ENCODE data around the gene UQCRC2. TPM values are rescaled to one million over a fixed set of nuclear protein-coding genes. Genes with fewer than 3 reads are reported as not detected.

The UQCRC2 gene
- total and polyA plus RNA-seq, 2 donors (not counting 1 experiment from before 2014, with no cell fraction given): 84.3 to 150 TPM

DNA sequence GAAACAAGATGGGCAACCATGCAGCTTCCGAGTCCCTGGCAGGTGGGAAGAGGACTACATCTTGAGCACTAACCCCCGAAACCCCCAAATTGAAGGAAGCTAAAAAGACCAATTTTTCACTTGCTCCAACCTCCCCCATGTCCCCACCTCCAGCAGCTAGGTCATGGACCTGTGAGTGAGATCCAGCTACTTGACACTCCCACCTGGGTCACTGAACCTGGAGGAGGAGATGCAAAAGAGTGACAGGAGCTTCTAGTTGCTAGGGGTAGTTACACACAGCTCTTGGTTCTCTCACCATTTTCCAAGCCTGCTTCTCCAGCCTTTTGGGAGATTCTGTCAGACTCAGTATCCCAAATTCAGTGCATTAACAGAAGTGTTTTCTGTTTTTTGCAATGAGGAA is 36.6 kb downstream of the UQCRC2 start:
- Mint-ChIP-seq H3K4me3 (no peak overlapping the region), H3K27me3 (no peaks in the 10 kb centered on the region), H3K4me1 (no peaks in the 10 kb centered on the region), H3K27ac (no peak overlapping the region), H3K9me3 (ENCODE audit: insufficient read depth) (no peaks in the 10 kb centered on the region)
- Histone ChIP-seq H3K9me3 (ENCODE audit: control extremely low read depth in 1 of 3, control insufficient read depth in 2 of 3, insufficient read depth in 1 of 3, low read length in 2 of 3) (peaks cover 0 to under 1% (median 0%) of the 10 kb centered on the region in 3 donors), H2AFZ (ENCODE audit: insufficient read depth, low read depth, low read length, poor library complexity, severe bottlenecking) (no peak overlapping the region), H3K27me3 (replicated peaks in 1 of 4; ENCODE audit: control extremely low read depth in 1 of 4, control insufficient read depth in 3 of 4, insufficient read depth in 4 of 4, low read length in 3 of 4) (no peaks in the 10 kb centered on the region), H3K79me2 (ENCODE audit: control insufficient read depth, insufficient read depth, low read length) (no peaks in the 10 kb centered on the region), H4K20me1 (ENCODE audit: control insufficient read depth, insufficient read depth, low read length, poor library complexity, severe bottlenecking) (no peaks in the 10 kb centered on the region), H3K4me3 (ENCODE audit: control extremely low read depth in 1 of 5, extremely low read depth in 1 of 5, insufficient read depth in 1 of 5, low read depth in 2 of 5, low read length in 4 of 5) (no peak overlapping the region), H3K36me3 (replicated peaks in 1 of 2; ENCODE audit: control extremely low read depth in 1 of 2, control insufficient read depth in 1 of 2, extremely low read depth in 1 of 2, insufficient read depth in 2 of 2, low read length in 1 of 2) (peaks cover 0 to 3% of the 10 kb centered on the region in 2 experiments), H3K4me2 (replicated peaks; ENCODE audit: low read depth, low read length, poor library complexity, severe bottlenecking) (no peak overlapping the region), H3K9ac (ENCODE audit: low read length) (no peak overlapping the region), H3K27ac (ENCODE audit: low read length in 2 of 2) (no peak overlapping the region), H3K4me1 (ENCODE audit: control insufficient read depth in 2 of 2, insufficient read depth in 2 of 2, low read length in 2 of 2) (no peaks in the 10 kb centered on the region)
- 100% methylated on average over 1 of the region's 2 CpGs for WGBS (ENCODE audit: insufficient coverage)
- intact Hi-C loops (cut with micrococcal nuclease): no loop called here
- CTCF ChIA-PET: interaction anchor here (1.2 to 2.5 kb wide), 3 partner anchors 12 to 88 kb away, joined by 3 to 14 read pairs (median 10); no protein-coding TSS in a partner anchor
- POLR2A ChIA-PET: no interaction called here
- no peak for DNase-seq
- no peak for ATAC-seq (ENCODE audit: low read depth)
- TF ChIP-seq, protein P1, sequence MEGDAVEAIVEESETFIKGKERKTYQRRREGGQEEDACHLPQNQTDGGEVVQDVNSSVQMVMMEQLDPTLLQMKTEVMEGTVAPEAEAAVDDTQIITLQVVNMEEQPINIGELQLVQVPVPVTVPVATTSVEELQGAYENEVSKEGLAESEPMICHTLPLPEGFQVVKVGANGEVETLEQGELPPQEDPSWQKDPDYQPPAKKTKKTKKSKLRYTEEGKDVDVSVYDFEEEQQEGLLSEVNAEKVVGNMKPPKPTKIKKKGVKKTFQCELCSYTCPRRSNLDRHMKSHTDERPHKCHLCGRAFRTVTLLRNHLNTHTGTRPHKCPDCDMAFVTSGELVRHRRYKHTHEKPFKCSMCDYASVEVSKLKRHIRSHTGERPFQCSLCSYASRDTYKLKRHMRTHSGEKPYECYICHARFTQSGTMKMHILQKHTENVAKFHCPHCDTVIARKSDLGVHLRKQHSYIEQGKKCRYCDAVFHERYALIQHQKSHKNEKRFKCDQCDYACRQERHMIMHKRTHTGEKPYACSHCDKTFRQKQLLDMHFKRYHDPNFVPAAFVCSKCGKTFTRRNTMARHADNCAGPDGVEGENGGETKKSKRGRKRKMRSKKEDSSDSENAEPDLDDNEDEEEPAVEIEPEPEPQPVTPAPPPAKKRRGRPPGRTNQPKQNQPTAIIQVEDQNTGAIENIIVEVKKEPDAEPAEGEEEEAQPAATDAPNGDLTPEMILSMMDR (IDR thresholded peaks at IDR 0.05): no peak
- TF ChIP-seq EZH2 (IDR thresholded peaks at IDR 0.05; ENCODE audit: borderline replicate concordance, insufficient read depth, low read depth, low read length, poor library complexity, severe bottlenecking): no peak

DNA sequence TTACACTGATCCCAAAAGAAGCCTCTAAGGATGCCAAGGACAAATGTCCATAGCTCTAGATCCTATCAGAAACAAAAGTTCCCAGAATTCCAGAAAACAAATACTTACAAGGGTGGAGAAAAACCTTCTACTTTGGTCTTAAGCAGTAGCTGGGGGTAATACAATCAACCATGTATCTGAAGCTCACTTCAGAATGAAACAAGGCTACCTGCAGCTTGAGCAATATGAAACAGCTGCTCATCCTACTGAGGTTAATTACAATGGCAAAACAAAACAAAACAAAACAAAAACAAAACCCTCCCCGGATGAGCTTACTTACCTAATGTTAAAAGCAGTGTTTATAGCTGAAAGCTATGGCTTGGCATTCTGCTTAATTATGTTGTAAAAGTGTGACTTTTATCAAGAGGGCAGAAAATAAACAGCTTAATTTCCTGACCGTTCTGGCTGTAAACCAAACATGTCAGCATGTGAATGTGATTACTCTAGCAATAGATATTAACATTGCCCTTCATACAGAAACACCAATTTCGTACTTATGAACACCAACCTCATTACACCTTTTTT is 37.3 kb downstream of the UQCRC2 start:
- Histone ChIP-seq H3K4me3 (ENCODE audit: control extremely low read depth in 1 of 5, extremely low read depth in 1 of 5, insufficient read depth in 1 of 5, low read depth in 2 of 5, low read length in 4 of 5) (no peak overlapping the region), H3K27ac (ENCODE audit: low read length in 2 of 2) (no peak overlapping the region), H3K79me2 (ENCODE audit: control insufficient read depth, insufficient read depth, low read length) (no peaks in the 10 kb centered on the region), H3K36me3 (replicated peaks in 1 of 2; ENCODE audit: control extremely low read depth in 1 of 2, control insufficient read depth in 1 of 2, extremely low read depth in 1 of 2, insufficient read depth in 2 of 2, low read length in 1 of 2) (no peaks in the 10 kb centered on the region), H3K27me3 (replicated peaks in 1 of 4; ENCODE audit: control extremely low read depth in 1 of 4, control insufficient read depth in 3 of 4, insufficient read depth in 4 of 4, low read length in 3 of 4) (no peaks in the 10 kb centered on the region), H3K9ac (ENCODE audit: low read length) (no peak overlapping the region), H2AFZ (ENCODE audit: insufficient read depth, low read depth, low read length, poor library complexity, severe bottlenecking) (no peak overlapping the region), H3K4me1 (ENCODE audit: control insufficient read depth in 2 of 2, insufficient read depth in 2 of 2, low read length in 2 of 2) (no peaks in the 10 kb centered on the region), H4K20me1 (ENCODE audit: control insufficient read depth, insufficient read depth, low read length, poor library complexity, severe bottlenecking) (no peaks in the 10 kb centered on the region), H3K4me2 (replicated peaks; ENCODE audit: low read depth, low read length, poor library complexity, severe bottlenecking) (no peak overlapping the region), H3K9me3 (ENCODE audit: control extremely low read depth in 1 of 3, control insufficient read depth in 2 of 3, insufficient read depth in 1 of 3, low read length in 2 of 3) (peaks cover 0 to 4% (median 0%) of the 10 kb centered on the region in 3 donors)
- DNase-seq: no peak
- ChIA-PET CTCF (interaction anchor here (0.8 to 2.5 kb wide), 4 partner anchors 12 to 310 kb away, joined by 3 to 14 read pairs (median 6); no protein-coding TSS in a partner anchor), POLR2A (no interaction called here)
- Mint-ChIP-seq H3K4me1 (no peaks in the 10 kb centered on the region), H3K27ac (no peak overlapping the region), H3K4me3 (no peak overlapping the region), H3K27me3 (no peaks in the 10 kb centered on the region), H3K9me3 (ENCODE audit: insufficient read depth) (no peaks in the 10 kb centered on the region)
- TF ChIP-seq, protein P1 (IDR thresholded peaks at IDR 0.05): no peak
- TF ChIP-seq EZH2 (IDR thresholded peaks at IDR 0.05; ENCODE audit: borderline replicate concordance, insufficient read depth, low read depth, low read length, poor library complexity, severe bottlenecking): no peak
- no CpG with 5 or more reads among the region's 3 CpGs for WGBS (ENCODE audit: insufficient coverage)
- intact Hi-C loops (cut with micrococcal nuclease): no loop called here
- no peak for ATAC-seq (ENCODE audit: low read depth)
